Measurements from ENCODE around the gene PLCH1. TPM values are rescaled to one million over a fixed set of nuclear protein-coding genes. Genes with fewer than 3 reads are reported as not detected.

PLCH1 gene
- total RNA-seq, 1 donor, result 11.7 TPM

- no peak overlapping the region for H3K4me3 ChIP-seq (ENCODE audit: low read depth, low read length)
- TF ChIP-seq, protein P1, sequence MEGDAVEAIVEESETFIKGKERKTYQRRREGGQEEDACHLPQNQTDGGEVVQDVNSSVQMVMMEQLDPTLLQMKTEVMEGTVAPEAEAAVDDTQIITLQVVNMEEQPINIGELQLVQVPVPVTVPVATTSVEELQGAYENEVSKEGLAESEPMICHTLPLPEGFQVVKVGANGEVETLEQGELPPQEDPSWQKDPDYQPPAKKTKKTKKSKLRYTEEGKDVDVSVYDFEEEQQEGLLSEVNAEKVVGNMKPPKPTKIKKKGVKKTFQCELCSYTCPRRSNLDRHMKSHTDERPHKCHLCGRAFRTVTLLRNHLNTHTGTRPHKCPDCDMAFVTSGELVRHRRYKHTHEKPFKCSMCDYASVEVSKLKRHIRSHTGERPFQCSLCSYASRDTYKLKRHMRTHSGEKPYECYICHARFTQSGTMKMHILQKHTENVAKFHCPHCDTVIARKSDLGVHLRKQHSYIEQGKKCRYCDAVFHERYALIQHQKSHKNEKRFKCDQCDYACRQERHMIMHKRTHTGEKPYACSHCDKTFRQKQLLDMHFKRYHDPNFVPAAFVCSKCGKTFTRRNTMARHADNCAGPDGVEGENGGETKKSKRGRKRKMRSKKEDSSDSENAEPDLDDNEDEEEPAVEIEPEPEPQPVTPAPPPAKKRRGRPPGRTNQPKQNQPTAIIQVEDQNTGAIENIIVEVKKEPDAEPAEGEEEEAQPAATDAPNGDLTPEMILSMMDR (IDR thresholded peaks at IDR 0.05; ENCODE audit: insufficient read depth, low read depth, low read length), result no peak
- DNase-seq (ENCODE audit: low read depth), result no peak
These were observed 30.6 kb downstream of the PLCH1 start for GRCh38 chr3:155714295-155714718.

- no peak for DNase-seq (ENCODE audit: low read depth)
These were observed 32.9 kb downstream of the PLCH1 start for GRCh38 chr3:155712008-155712407.

GRCh38 chr3:155704771-155705559, 39.9 kb downstream of the PLCH1 start:
- TF ChIP-seq, protein P1 (IDR thresholded peaks at IDR 0.05; ENCODE audit: insufficient read depth, low read depth, low read length), result no peak
- DNase-seq (ENCODE audit: low read depth), result no peak
- H3K4me3 ChIP-seq (ENCODE audit: low read depth, low read length), result no peak overlapping the region

More at GRCh38 chr3:155712008-155712407, 32.9 kb downstream of the PLCH1 start:
- H3K4me3 ChIP-seq (ENCODE audit: low read depth, low read length), result no peak overlapping the region
- TF ChIP-seq, protein P1 (IDR thresholded peaks at IDR 0.05; ENCODE audit: insufficient read depth, low read depth, low read length), result no peak

GRCh38 chr3:155704061-155704460, 40.8 kb downstream of the PLCH1 start:
- TF ChIP-seq, protein P1 (IDR thresholded peaks at IDR 0.05; ENCODE audit: insufficient read depth, low read depth, low read length), result no peak
- no peak overlapping the region for H3K4me3 ChIP-seq (ENCODE audit: low read depth, low read length)

GRCh38 chr3:155702745-155703591, 41.9 kb downstream of the PLCH1 start:
- no peak for DNase-seq (ENCODE audit: low read depth)
- no peak overlapping the region for H3K4me3 ChIP-seq (ENCODE audit: low read depth, low read length)
- TF ChIP-seq, protein P1 (IDR thresholded peaks at IDR 0.05; ENCODE audit: insufficient read depth, low read depth, low read length), result no peak

More at GRCh38 chr3:155704061-155704460, 40.8 kb downstream of the PLCH1 start:
- DNase-seq (ENCODE audit: low read depth), result no peak

- no peak overlapping the region for H3K4me3 ChIP-seq (ENCODE audit: low read depth, low read length)
- DNase-seq (ENCODE audit: low read depth), result peak; percentile 70
- TF ChIP-seq, protein P1 (IDR thresholded peaks at IDR 0.05; ENCODE audit: insufficient read depth, low read depth, low read length), result peak; percentile 61
These were observed 42.9 kb downstream of the PLCH1 start for GRCh38 chr3:155701882-155702465.
